ENCODE data around the gene SETDB2.

SETDB2 gene

GRCh38 chr13:49443704-49444523 lies at the start of gene SETDB2, which contains the start of gene CAB39L:
Gene SETDB2 (plus strand): TSS chr13:49444274. CDS start chr13:49451894, 7,620 bp downstream.
Gene CAB39L (minus strand): TSS chr13:49444064. CDS start chr13:49382910, 61,154 bp downstream.
- Histone ChIP-seq H3K36me3 (ENCODE audit: control insufficient read depth, insufficient read depth, low read length) (no peaks in the 10 kb centered on the region), H3K4me3 (replicated peaks; ENCODE audit: low read depth, low read length) (peak within 1 kb of the TSS; percentile 72), H3K27me3 (replicated peaks; ENCODE audit: control insufficient read depth, insufficient read depth, low read length) (no peaks in the 10 kb centered on the region)
- DNase-seq (ENCODE audit: extremely low read depth, insufficient read length) = peak; percentile 100
- TF ChIP-seq CTCF (IDR thresholded peaks at IDR 0.05; ENCODE audit: insufficient read depth, low read length, poor library complexity, severe bottlenecking) = peak; percentile 33

- Histone ChIP-seq H3K27me3 (replicated peaks; ENCODE audit: control insufficient read depth, insufficient read depth, low read length) (no peaks in the 10 kb centered on the region), H3K4me3 (replicated peaks; ENCODE audit: low read depth, low read length) (no peak overlapping the region)
Observed at GRCh38 chr13:49395451-49395865, 48.6 kb upstream of the SETDB2 start.

GRCh38 chr13:49395878-49396380 lies 48.1 kb upstream of the SETDB2 start:
- no peak for TF ChIP-seq CTCF (IDR thresholded peaks at IDR 0.05; ENCODE audit: insufficient read depth, low read length, poor library complexity, severe bottlenecking)
- no peak overlapping the region for H3K4me3 ChIP-seq (replicated peaks; ENCODE audit: low read depth, low read length)
- no peaks in the 10 kb centered on the region for H3K36me3 ChIP-seq (ENCODE audit: control insufficient read depth, insufficient read depth, low read length)
- no peak for DNase-seq (ENCODE audit: extremely low read depth, insufficient read length)
- H3K27me3 ChIP-seq (replicated peaks; ENCODE audit: control insufficient read depth, insufficient read depth, low read length) = no peaks in the 10 kb centered on the region

More at GRCh38 chr13:49395451-49395865, 48.6 kb upstream of the SETDB2 start:
- H3K36me3 ChIP-seq (ENCODE audit: control insufficient read depth, insufficient read depth, low read length) = no peaks in the 10 kb centered on the region
- no peak for TF ChIP-seq CTCF (IDR thresholded peaks at IDR 0.05; ENCODE audit: insufficient read depth, low read length, poor library complexity, severe bottlenecking)
- DNase-seq (ENCODE audit: extremely low read depth, insufficient read length) = no peak

- no peaks in the 10 kb centered on the region for H3K27me3 ChIP-seq (replicated peaks; ENCODE audit: control insufficient read depth, insufficient read depth, low read length)
- H3K36me3 ChIP-seq (ENCODE audit: control insufficient read depth, insufficient read depth, low read length) = no peaks in the 10 kb centered on the region
- H3K4me3 ChIP-seq (replicated peaks; ENCODE audit: low read depth, low read length) = no peak overlapping the region
- no peak for DNase-seq (ENCODE audit: extremely low read depth, insufficient read length)
- TF ChIP-seq CTCF (IDR thresholded peaks at IDR 0.05; ENCODE audit: insufficient read depth, low read length, poor library complexity, severe bottlenecking) = no peak
Observed at GRCh38 chr13:49399801-49400472, 44.1 kb upstream of the SETDB2 start.

GRCh38 chr13:49400755-49401659 lies 43.1 kb upstream of the SETDB2 start:
- Histone ChIP-seq H3K4me3 (replicated peaks; ENCODE audit: low read depth, low read length) (no peak overlapping the region), H3K36me3 (ENCODE audit: control insufficient read depth, insufficient read depth, low read length) (no peaks in the 10 kb centered on the region), H3K27me3 (replicated peaks; ENCODE audit: control insufficient read depth, insufficient read depth, low read length) (no peaks in the 10 kb centered on the region)
- DNase-seq (ENCODE audit: extremely low read depth, insufficient read length) = no peak
- TF ChIP-seq CTCF (IDR thresholded peaks at IDR 0.05; ENCODE audit: insufficient read depth, low read length, poor library complexity, severe bottlenecking) = no peak
